Chondrocyte (in vitro differentiated cells): ENCODE measurements around the gene CD300E. TPM values are rescaled to one million over a fixed set of nuclear protein-coding genes. Genes with fewer than 3 reads are reported as not detected.
A peak's percentile ranks its signal among the peaks of the same experiment; 100 is the strongest.

ENCODE experiments used
- DNase-seq: peaks from one replicate; pipeline ENCODE4 v3.0.0; 2021; ENCODE audit warnings: mixed read lengths, low spot score
- H3K27ac Mint-ChIP-seq: one replicate; pipeline ENCODE4 v1.8.0; 2021; ENCODE audit warnings: mild to moderate bottlenecking, moderate library complexity, mixed read lengths; ENCODE audit not compliant: unreplicated experiment
- H3K27me3 Mint-ChIP-seq: 2 replicates; pipeline ENCODE4 v1.8.0; 2021; ENCODE audit warnings: low read depth, mixed read lengths
- H3K36me3 Mint-ChIP-seq: 2 replicates; pipeline ENCODE4 v1.8.0; 2021; ENCODE audit warnings: low read depth, mixed read lengths
- H3K4me1 Mint-ChIP-seq: 2 replicates; pipeline ENCODE4 v1.8.0; 2021; ENCODE audit warnings: low read depth, mild to moderate bottlenecking, mixed read lengths
- H3K4me3 Mint-ChIP-seq: one replicate; pipeline ENCODE4 v1.8.0; 2021; ENCODE audit warnings: mild to moderate bottlenecking, moderate library complexity, mixed read lengths; ENCODE audit not compliant: unreplicated experiment
- H3K9me3 Mint-ChIP-seq: 2 replicates; pipeline ENCODE4 v1.8.0; 2021; ENCODE audit warnings: low read depth, mixed read lengths
- long read RNA-seq: library from polyadenylated mRNA; stranded (forward); transcript quantifications from one replicate; pipeline ENCODE4 v2.0.0, GENCODE V29; 2021
- total RNA-seq: library from RNA; stranded (reverse); gene quantifications from 3 replicates; pipeline ENCODE4 v1.2.1, GENCODE V29; 2021
- TF ChIP-seq, protein P1 (sequence below): fragments of 200-600 bp; sonication (generic); IDR thresholded peaks from 2 replicates; pipeline ENCODE4 v1.5.0; 2021; ENCODE audit warnings: antibody characterized with exemption, mild to moderate bottlenecking, moderate library complexity

CD300E gene, protein sequence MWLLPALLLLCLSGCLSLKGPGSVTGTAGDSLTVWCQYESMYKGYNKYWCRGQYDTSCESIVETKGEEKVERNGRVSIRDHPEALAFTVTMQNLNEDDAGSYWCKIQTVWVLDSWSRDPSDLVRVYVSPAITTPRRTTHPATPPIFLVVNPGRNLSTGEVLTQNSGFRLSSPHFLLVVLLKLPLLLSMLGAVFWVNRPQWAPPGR
- not detected in 3 replicates for total RNA-seq
- long read RNA-seq, result 0 reads

DNA sequence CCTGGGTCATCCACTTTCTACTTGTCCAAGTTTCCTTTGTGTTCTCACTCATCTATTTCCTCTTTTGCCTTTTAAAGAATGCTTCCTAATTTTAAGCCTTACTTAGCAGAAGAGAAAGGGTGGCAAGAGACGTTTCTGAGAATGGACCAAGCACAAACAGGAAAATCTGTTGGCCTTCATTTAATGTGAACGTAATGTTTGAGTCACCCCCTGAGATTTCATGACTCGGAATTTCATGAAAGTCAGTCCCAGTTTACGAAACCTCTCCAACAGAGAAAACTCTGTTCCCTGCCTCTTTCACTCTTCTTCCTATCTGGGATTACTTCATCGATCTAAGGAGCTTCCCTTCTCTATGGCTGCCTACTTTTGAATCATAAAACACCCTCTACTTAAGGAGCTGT is at the start of gene CD300E:
CD300E (minus strand) TSS at position 46 of the 401 bp plus-strand sequence. CDS start 117 bp downstream, outside the sequence.
- DNase-seq, result no peak
- Mint-ChIP-seq H3K9me3 (peaks cover 5% of the 10 kb centered on the region), H3K36me3 (no peaks in the 10 kb centered on the region), H3K27me3 (peaks cover 56% of the 10 kb centered on the region), H3K4me1 (no peaks in the 10 kb centered on the region), H3K4me3 (no peak within 1 kb of the TSS), H3K27ac (no peak within 1 kb of the TSS)
- TF ChIP-seq, protein P1, sequence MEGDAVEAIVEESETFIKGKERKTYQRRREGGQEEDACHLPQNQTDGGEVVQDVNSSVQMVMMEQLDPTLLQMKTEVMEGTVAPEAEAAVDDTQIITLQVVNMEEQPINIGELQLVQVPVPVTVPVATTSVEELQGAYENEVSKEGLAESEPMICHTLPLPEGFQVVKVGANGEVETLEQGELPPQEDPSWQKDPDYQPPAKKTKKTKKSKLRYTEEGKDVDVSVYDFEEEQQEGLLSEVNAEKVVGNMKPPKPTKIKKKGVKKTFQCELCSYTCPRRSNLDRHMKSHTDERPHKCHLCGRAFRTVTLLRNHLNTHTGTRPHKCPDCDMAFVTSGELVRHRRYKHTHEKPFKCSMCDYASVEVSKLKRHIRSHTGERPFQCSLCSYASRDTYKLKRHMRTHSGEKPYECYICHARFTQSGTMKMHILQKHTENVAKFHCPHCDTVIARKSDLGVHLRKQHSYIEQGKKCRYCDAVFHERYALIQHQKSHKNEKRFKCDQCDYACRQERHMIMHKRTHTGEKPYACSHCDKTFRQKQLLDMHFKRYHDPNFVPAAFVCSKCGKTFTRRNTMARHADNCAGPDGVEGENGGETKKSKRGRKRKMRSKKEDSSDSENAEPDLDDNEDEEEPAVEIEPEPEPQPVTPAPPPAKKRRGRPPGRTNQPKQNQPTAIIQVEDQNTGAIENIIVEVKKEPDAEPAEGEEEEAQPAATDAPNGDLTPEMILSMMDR, result no peak

DNA sequence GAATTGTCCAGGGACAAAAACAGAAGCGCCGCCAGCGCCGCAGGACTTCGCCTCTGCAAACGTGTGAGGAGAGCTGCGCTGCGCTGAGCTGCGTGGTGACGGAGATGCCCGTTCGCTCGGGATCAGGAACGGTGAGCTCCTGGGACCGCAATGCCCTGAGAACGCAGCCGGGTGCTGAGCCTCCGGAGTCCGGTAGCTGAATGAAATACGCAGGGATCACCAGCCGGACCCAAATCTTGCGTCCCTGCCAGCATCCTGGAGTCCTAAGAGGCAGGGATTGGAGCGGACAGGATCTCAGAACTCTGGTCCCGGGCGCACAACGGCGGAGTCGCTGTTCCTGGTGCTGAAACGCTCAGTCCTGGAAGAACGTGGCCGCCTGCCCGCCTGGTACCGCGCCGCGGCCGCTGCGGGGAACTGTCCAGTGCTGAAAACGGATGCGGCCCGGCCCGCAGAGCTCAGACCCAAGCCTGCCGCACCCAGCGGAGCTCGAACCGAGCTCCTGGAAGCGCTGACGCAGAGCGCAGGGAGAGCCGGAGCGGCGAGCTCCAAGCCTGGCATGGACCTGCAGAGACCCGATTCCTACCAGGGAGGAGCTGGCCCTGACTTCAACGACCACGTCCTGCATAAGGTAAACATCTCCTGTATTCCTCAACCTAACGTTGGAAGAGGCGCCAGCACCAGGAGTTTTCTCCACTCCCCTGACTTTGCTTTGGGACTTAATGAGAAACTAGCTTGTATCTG is 47.7 kb upstream of the CD300E start:
- peak; percentile 92 for DNase-seq
- Mint-ChIP-seq H3K27me3 (peaks cover 34% of the 10 kb centered on the region), H3K4me3 (no peak overlapping the region), H3K27ac (no peak overlapping the region), H3K9me3 (no peaks in the 10 kb centered on the region), H3K36me3 (no peaks in the 10 kb centered on the region), H3K4me1 (peaks cover 3% of the 10 kb centered on the region)
- TF ChIP-seq, protein P1, result no peak

DNA sequence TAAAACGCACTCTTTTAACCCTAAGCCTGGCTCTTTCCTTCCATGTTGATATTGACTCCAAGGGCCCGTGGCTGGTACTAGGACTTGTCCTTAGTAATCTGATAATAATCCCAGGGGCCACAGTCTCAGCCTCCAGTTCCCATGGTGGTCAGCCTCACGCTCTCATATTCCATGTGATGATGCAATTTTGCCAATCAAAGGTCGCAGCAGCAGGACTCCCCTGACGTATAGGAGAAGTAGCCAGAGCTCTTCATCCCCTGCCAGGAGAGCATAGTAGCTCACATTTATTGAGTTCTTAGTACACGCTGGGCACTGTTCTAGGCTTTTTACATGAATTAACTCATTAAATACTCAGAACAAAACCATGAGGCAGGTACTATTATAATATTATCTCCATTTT is 46.8 kb upstream of the CD300E start:
- TF ChIP-seq, protein P1, result no peak
- Mint-ChIP-seq H3K4me3 (no peak overlapping the region), H3K27ac (no peak overlapping the region), H3K4me1 (peaks cover 3% of the 10 kb centered on the region), H3K9me3 (no peaks in the 10 kb centered on the region), H3K27me3 (peaks cover 31% of the 10 kb centered on the region), H3K36me3 (no peaks in the 10 kb centered on the region)
- no peak for DNase-seq

DNA sequence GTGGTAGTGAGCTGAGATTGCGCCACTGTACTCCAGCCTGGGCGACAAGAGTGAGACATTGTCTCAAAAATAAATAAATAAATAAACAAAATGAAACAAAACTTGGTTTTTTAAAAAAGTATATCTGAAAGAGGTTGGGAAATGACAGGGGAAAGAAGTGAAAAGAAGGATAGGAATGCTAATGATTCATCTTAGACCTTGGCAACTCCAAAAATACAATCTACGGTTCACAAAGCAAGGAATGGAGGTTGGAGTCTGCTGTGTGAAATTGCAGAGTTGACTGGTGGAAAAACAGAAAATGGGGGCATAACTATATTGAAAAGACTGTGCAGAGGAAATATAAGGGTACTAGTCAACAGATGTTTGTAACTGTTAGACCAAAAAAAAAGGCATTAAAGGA is 40.0 kb upstream of the CD300E start:
- Mint-ChIP-seq H3K27me3 (peaks cover 68% of the 10 kb centered on the region), H3K9me3 (no peaks in the 10 kb centered on the region), H3K27ac (no peak overlapping the region), H3K4me1 (no peaks in the 10 kb centered on the region), H3K36me3 (no peaks in the 10 kb centered on the region), H3K4me3 (no peak overlapping the region)
- TF ChIP-seq, protein P1, result no peak
- no peak for DNase-seq

DNA sequence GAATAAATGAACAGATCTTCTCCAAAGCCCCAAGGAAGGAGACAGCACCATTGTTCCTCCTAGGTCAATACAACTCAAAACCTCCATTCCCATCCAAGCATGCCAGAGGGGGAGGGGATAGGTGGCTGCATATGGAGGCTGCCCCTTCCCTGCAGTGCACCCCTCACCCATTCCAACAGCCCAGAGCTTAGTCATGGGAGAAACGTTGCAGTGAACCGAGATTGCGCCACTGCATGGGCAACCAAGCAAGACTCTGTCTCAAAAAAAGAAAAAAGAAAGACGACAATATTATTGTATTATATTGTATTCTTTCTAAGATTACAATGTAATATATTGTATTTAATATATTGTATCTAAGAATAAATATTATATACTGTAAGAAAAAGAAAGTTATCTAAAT is 36.4 kb upstream of the CD300E start:
- no peaks in the 10 kb centered on the region for H3K36me3 Mint-ChIP-seq
- TF ChIP-seq, protein P1, result no peak
- no peak overlapping the region for H3K4me3 Mint-ChIP-seq

More for the DNA sequence above, 36.4 kb upstream of the CD300E start:
- H3K27me3 Mint-ChIP-seq, result peaks cover 77% of the 10 kb centered on the region
- no peaks in the 10 kb centered on the region for H3K4me1 Mint-ChIP-seq
- H3K27ac Mint-ChIP-seq, result no peak overlapping the region
- DNase-seq, result no peak
- H3K9me3 Mint-ChIP-seq, result no peaks in the 10 kb centered on the region
